GM12878 (cell line): ENCODE results near the gene INHBC. TPM values are rescaled to one million over a fixed set of nuclear protein-coding genes. Genes with fewer than 3 reads are reported as not detected.

Experiments
- CBFB ChIP-seq: IDR thresholded peaks from 2 replicates; pipeline ENCODE4 v1.6.1; 2016; ENCODE audit warnings: antibody characterized with exemption, low read depth
- CHD1 ChIP-seq: IDR thresholded peaks from 2 replicates; pipeline ENCODE4 v1.6.1; 2012; ENCODE audit warnings: low read depth, low read length, improper control_type of control experiment
- E2F4 ChIP-seq: IDR thresholded peaks from 2 replicates; pipeline ENCODE4 v1.6.1; 2012; ENCODE audit warnings: low read depth, low read length, improper control_type of control experiment
- E2F8 ChIP-seq: fragments of 450-650 bp; IDR thresholded peaks from 2 replicates; pipeline ENCODE4 v1.6.1; 2018; ENCODE audit warnings: mild to moderate bottlenecking, low read depth, moderate library complexity; ENCODE audit not compliant: partially characterized antibody
- ESRRA ChIP-seq: IDR thresholded peaks from 2 replicates; pipeline ENCODE4 v1.6.1; 2012; ENCODE audit warnings: mild to moderate bottlenecking, low read length, improper control_type of control experiment
- FOXK2 ChIP-seq: fragments of 450-650 bp; IDR thresholded peaks from 2 replicates; pipeline ENCODE4 v1.6.1; 2017; ENCODE audit warnings: mild to moderate bottlenecking, moderate library complexity
- FOXM1 ChIP-seq: IDR thresholded peaks from 2 replicates; pipeline ENCODE4 v1.6.1; 2012; ENCODE audit warnings: low read depth, mild to moderate bottlenecking, inconsistent platforms, low read length, moderate library complexity
- KLF5 ChIP-seq: fragments of 450-650 bp; IDR thresholded peaks from 2 replicates; pipeline ENCODE4 v1.6.1; 2014; ENCODE audit warnings: mild to moderate bottlenecking; ENCODE audit not compliant: partially characterized antibody
- MLLT1 ChIP-seq: fragments of 450-650 bp; IDR thresholded peaks from 2 replicates; pipeline ENCODE4 v1.6.1; 2016; ENCODE audit warnings: mild to moderate bottlenecking
- NFXL1 ChIP-seq: fragments of 450-650 bp; IDR thresholded peaks from 2 replicates; pipeline ENCODE4 v1.6.1; 2017; ENCODE audit warnings: antibody characterized with exemption, mild to moderate bottlenecking, borderline replicate concordance
- PKNOX1 ChIP-seq: fragments of 450-650 bp; IDR thresholded peaks from 2 replicates; pipeline ENCODE4 v1.6.1; 2016; ENCODE audit warnings: mild to moderate bottlenecking
- SP1 ChIP-seq: IDR thresholded peaks from one replicate; pipeline ENCODE4 v1.6.1; 2011; ENCODE audit warnings: low read depth, low read length
- SPI1 ChIP-seq: IDR thresholded peaks from 2 replicates; pipeline ENCODE4 v1.6.1; 2011; ENCODE audit warnings: low read depth, mild to moderate bottlenecking, low read length, moderate library complexity, borderline replicate concordance; ENCODE audit not compliant: insufficient read depth
- SREBF2 ChIP-seq: IDR thresholded peaks from 2 replicates; pipeline ENCODE4 v1.6.1; 2012; ENCODE audit warnings: mild to moderate bottlenecking, low read length
- SRF ChIP-seq, 2 experiments: IDR thresholded peaks; 2 replicates each; pipeline ENCODE4 v1.6.1; 2011; ENCODE audit warnings: low read depth in 2 of 2, low read length in 2 of 2, mild to moderate bottlenecking in 1 of 2, moderate library complexity in 1 of 2
- SUPT20H ChIP-seq: IDR thresholded peaks from 2 replicates; pipeline ENCODE4 v1.6.1; 2011; ENCODE audit warnings: low read depth, mild to moderate bottlenecking, low read length, moderate library complexity, borderline replicate concordance; ENCODE audit not compliant: control insufficient read depth
- ZBED1 ChIP-seq: IDR thresholded peaks from 2 replicates; pipeline ENCODE4 v1.6.1; 2016; ENCODE audit warnings: borderline replicate concordance
- ZNF384 ChIP-seq: IDR thresholded peaks from 2 replicates; pipeline ENCODE4 v1.6.1; 2012; ENCODE audit warnings: low read depth, mild to moderate bottlenecking, low read length, improper control_type of control experiment, borderline replicate concordance
- ZNF592 ChIP-seq: fragments of 450-650 bp; IDR thresholded peaks from 2 replicates; pipeline ENCODE4 v1.6.1; 2017; ENCODE audit warnings: mild to moderate bottlenecking, moderate library complexity
- polyA plus RNA-seq, 11 experiments: library from polyadenylated mRNA; depleted of rRNA in 4 of 11; unstranded in 6 of 11; stranded (reverse) in 5 of 11; fragments of >200 nt; fragmentation: Nextera tagmentation in 4 of 11; fragmentation: Illumina TruSeq in 1 of 11; extraction: Ambion mirVana in 4 of 11; extraction: Trizol in 1 of 11; gene quantifications; 1 replicate in 1 of 11; 2 replicates in 10 of 11; pipeline versions ENCODE4 v1.2.1 to v1.2.3, GENCODE V29; 2011 to 2016; ENCODE audit warnings: inconsistent platforms in 2 of 11, missing spikeins in 2 of 11, low read depth in 1 of 11
- total RNA-seq, 4 experiments: library from RNA; depleted of rRNA in 3 of 4; stranded (reverse); fragments of >200 nt in 3 of 4; fragmentation: Illumina TruSeq in 1 of 4; extraction: Trizol in 1 of 4; gene quantifications; 2 replicates each; pipeline versions ENCODE4 v1.2.1 to v1.2.3, GENCODE V29; 2013 to 2021

INHBC gene
- total and polyA plus RNA-seq, 10 of the 15 experiments (the other 5 are each of a cell fraction or from before 2014, with no cell fraction given) = 0.04 to 0.22 (median 0.13) TPM; not detected in 5

DNA sequence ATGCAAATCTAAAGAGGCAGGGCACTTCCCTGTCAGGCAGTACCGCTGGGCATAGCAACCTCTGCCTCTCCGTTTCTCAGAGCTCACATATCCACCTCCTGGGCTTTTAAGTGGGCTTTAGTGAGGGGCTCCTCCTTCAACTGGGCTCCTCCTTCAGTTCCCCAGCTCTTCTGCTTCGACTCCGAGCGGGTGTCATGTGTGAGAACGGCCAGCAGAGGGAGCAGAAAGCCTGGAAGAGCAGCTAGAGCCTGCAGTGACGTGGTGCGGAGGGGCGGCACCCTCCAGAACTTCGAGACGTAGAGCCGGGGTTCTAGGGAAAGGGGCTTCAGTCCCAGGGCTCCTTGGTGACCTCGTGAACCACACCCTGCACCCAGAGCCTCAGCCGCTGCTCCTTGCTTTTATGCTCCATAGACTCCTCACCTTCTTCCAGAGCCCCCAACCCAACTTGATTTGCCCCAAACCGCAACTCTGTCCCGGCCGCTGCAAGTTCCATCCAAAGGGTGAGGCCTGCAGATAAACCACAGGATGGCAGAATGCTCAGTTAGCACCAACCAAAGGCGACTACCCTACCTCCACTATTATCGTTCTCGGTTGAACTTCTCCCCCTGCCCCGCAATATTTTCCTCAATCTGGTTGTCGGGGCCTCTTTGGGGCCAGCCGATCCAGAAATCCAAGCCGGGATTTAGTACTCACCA is 24.6 kb downstream of the INHBC start (continued):
- no peak for TF ChIP-seq FOXK2
- no peak for TF ChIP-seq SREBF2
- no peak for TF ChIP-seq ZNF384
- no peak for TF ChIP-seq E2F4
- TF ChIP-seq ZBED1 = no peak
- TF ChIP-seq CBFB = peak; percentile 84
- TF ChIP-seq PKNOX1 = peak; percentile 31; the same call in 1 of the 2 replicates
- peak; percentile 45 for TF ChIP-seq E2F8
- TF ChIP-seq SUPT20H = no peak
- peak; percentile 83 for TF ChIP-seq MLLT1
- TF ChIP-seq SPI1 = peak; percentile 47
- 0 out of 4 replicates have a peak, but pooled peaks of 1 of the 2 experiments have one; percentile 23 for TF ChIP-seq SRF (IDR thresholded peaks at IDR 0.05; ENCODE audit: low read depth in 2 of 2, low read length in 2 of 2)
- no peak for TF ChIP-seq ESRRA
- 0 out of 2 replicates have a peak, but pooled peaks have one; percentile 50 for TF ChIP-seq CHD1
- TF ChIP-seq FOXM1 = no peak
- peak; percentile 88 for TF ChIP-seq SP1
- no peak for TF ChIP-seq KLF5
- no peak for TF ChIP-seq ZNF592
- TF ChIP-seq NFXL1 = no peak
